Measurements from ENCODE around the gene C1S.

The C1S gene

GRCh38 chr12:7031306-7031705 lies 29.2 kb upstream of the C1S start:
- Histone ChIP-seq H3K4me3 (ENCODE audit: low read length, poor library complexity, severe bottlenecking) (no peak overlapping the region), H3K4me1 (ENCODE audit: insufficient read depth, low read length, poor library complexity, severe bottlenecking) (no peaks in the 10 kb centered on the region), H3F3A (ENCODE audit: low read depth) (no peaks in the 10 kb centered on the region), H3K27me3 (ENCODE audit: insufficient read depth, low read length, poor library complexity, severe bottlenecking) (no peaks in the 10 kb centered on the region), H4K20me1 (ENCODE audit: insufficient read depth, low read length, poor library complexity, severe bottlenecking) (no peaks in the 10 kb centered on the region), H3K9ac (ENCODE audit: low read depth, low read length, poor library complexity, severe bottlenecking) (no peak overlapping the region), H2AFZ (ENCODE audit: low read length) (no peak overlapping the region), H3K9me2 (replicated peaks; ENCODE audit: low read depth, low read length) (no peaks in the 10 kb centered on the region), H3K79me2 (ENCODE audit: insufficient read depth, low read length) (no peaks in the 10 kb centered on the region), H3K4me2 (ENCODE audit: low read depth, low read length, poor library complexity, severe bottlenecking) (no peak overlapping the region), H3K36me3 (ENCODE audit: insufficient read depth, low read length) (no peaks in the 10 kb centered on the region), H3K9me3 (ENCODE audit: insufficient read depth, low read depth, low read length) (no peaks in the 10 kb centered on the region)
- no peak for TF ChIP-seq CTCF (conservative IDR thresholded peaks at IDR 0.05; ENCODE audit: low read length)
- TF ChIP-seq EZH2phosphoT487 (IDR thresholded peaks at IDR 0.05; ENCODE audit: borderline replicate concordance): no peak

- Histone ChIP-seq H3K4me1 (ENCODE audit: insufficient read depth, low read length, poor library complexity, severe bottlenecking) (peaks cover 4% of the 10 kb centered on the region), H3K4me2 (ENCODE audit: low read depth, low read length, poor library complexity, severe bottlenecking) (no peak overlapping the region), H3K79me2 (ENCODE audit: insufficient read depth, low read length) (no peaks in the 10 kb centered on the region), H3K27me3 (ENCODE audit: insufficient read depth, low read length, poor library complexity, severe bottlenecking) (no peaks in the 10 kb centered on the region), H3K36me3 (ENCODE audit: insufficient read depth, low read length) (no peaks in the 10 kb centered on the region), H3K4me3 (ENCODE audit: low read length, poor library complexity, severe bottlenecking) (no peak overlapping the region), H3K9ac (ENCODE audit: low read depth, low read length, poor library complexity, severe bottlenecking) (no peak overlapping the region), H3F3A (ENCODE audit: low read depth) (no peaks in the 10 kb centered on the region), H4K20me1 (ENCODE audit: insufficient read depth, low read length, poor library complexity, severe bottlenecking) (no peaks in the 10 kb centered on the region), H3K9me3 (ENCODE audit: insufficient read depth, low read depth, low read length) (no peaks in the 10 kb centered on the region), H2AFZ (ENCODE audit: low read length) (no peak overlapping the region), H3K9me2 (replicated peaks; ENCODE audit: low read depth, low read length) (no peaks in the 10 kb centered on the region)
- TF ChIP-seq EZH2phosphoT487 (IDR thresholded peaks at IDR 0.05; ENCODE audit: borderline replicate concordance) (no peak), CTCF (conservative IDR thresholded peaks at IDR 0.05; ENCODE audit: low read length) (no peak)
Measured at GRCh38 chr12:7032990-7033389, 27.5 kb upstream of the C1S start.

GRCh38 chr12:7034464-7034863 lies 26.1 kb upstream of the C1S start:
- Histone ChIP-seq H3F3A (ENCODE audit: low read depth) (no peaks in the 10 kb centered on the region), H3K4me1 (ENCODE audit: insufficient read depth, low read length, poor library complexity, severe bottlenecking) (peaks cover 4% of the 10 kb centered on the region), H3K9me3 (ENCODE audit: insufficient read depth, low read depth, low read length) (no peaks in the 10 kb centered on the region), H2AFZ (ENCODE audit: low read length) (no peak overlapping the region), H3K27me3 (ENCODE audit: insufficient read depth, low read length, poor library complexity, severe bottlenecking) (no peaks in the 10 kb centered on the region), H3K4me3 (ENCODE audit: low read length, poor library complexity, severe bottlenecking) (no peak overlapping the region), H3K79me2 (ENCODE audit: insufficient read depth, low read length) (no peaks in the 10 kb centered on the region), H3K9ac (ENCODE audit: low read depth, low read length, poor library complexity, severe bottlenecking) (no peak overlapping the region), H3K4me2 (ENCODE audit: low read depth, low read length, poor library complexity, severe bottlenecking) (no peak overlapping the region), H3K9me2 (replicated peaks; ENCODE audit: low read depth, low read length) (no peaks in the 10 kb centered on the region), H4K20me1 (ENCODE audit: insufficient read depth, low read length, poor library complexity, severe bottlenecking) (no peaks in the 10 kb centered on the region), H3K36me3 (ENCODE audit: insufficient read depth, low read length) (no peaks in the 10 kb centered on the region)
- TF ChIP-seq CTCF (conservative IDR thresholded peaks at IDR 0.05; ENCODE audit: low read length) (no peak), EZH2phosphoT487 (IDR thresholded peaks at IDR 0.05; ENCODE audit: borderline replicate concordance) (no peak)

All from Loucy (cell line).